Fibroblast of lung (primary cell): ENCODE data around the gene R3HDM4. TPM values are rescaled to one million over a fixed set of nuclear protein-coding genes. Genes with fewer than 3 reads are reported as not detected.

Experiments used
- DNase-seq, 2 donors: peaks; one replicate each; pipeline versions ENCODE4 v3.0.0 to v3.0.0-alpha.2; 2010; ENCODE audit warnings: low read depth in 2 of 2
- H2AFZ ChIP-seq: 2 replicates; pipeline ENCODE4 v1.5.1; 2012; ENCODE audit warnings: low read length, control low read depth, inconsistent platforms
- H3K27ac ChIP-seq: 2 replicates; pipeline ENCODE4 v1.5.1; 2011; ENCODE audit warnings: low read length, control low read depth; ENCODE audit not compliant: insufficient read depth
- H3K27me3 ChIP-seq: 2 replicates; pipeline ENCODE4 v1.5.1; 2011; ENCODE audit warnings: mild to moderate bottlenecking, low read length; ENCODE audit not compliant: control insufficient read depth, insufficient read depth
- H3K36me3 ChIP-seq: 2 replicates; pipeline ENCODE4 v1.5.1; 2011; ENCODE audit warnings: low read length; ENCODE audit not compliant: control insufficient read depth, insufficient read depth
- H3K4me1 ChIP-seq: 2 replicates; pipeline ENCODE4 v1.5.1; 2011; ENCODE audit warnings: low read length; ENCODE audit not compliant: control insufficient read depth, insufficient read depth; ENCODE audit errors: extremely low read depth
- H3K4me2 ChIP-seq: 2 replicates; pipeline ENCODE4 v1.5.1; 2011; ENCODE audit warnings: low read length, control low read depth; ENCODE audit not compliant: insufficient read depth; ENCODE audit errors: extremely low read depth
- H3K4me3 ChIP-seq, 4 experiments: fragments of 200-600 bp in 1 of 4; sonication (generic) in 1 of 4; replicated peaks in 1 of 4; 2 replicates each; pipeline ENCODE4 v1.5.1; 2011 to 2016; ENCODE audit warnings: low read length in 4 of 4, low read depth in 3 of 4, mild to moderate bottlenecking in 3 of 4, control low read depth in 2 of 4, inconsistent platforms in 1 of 4, mixed read lengths in 1 of 4; ENCODE audit not compliant: insufficient read depth in 1 of 4; ENCODE audit errors: control extremely low read depth in 1 of 4
- H3K79me2 ChIP-seq: 2 replicates; pipeline ENCODE4 v1.5.1; 2012; ENCODE audit warnings: mild to moderate bottlenecking, low read length, inconsistent platforms; ENCODE audit not compliant: control insufficient read depth, insufficient read depth
- H3K9ac ChIP-seq: 2 replicates; pipeline ENCODE4 v1.5.1; 2011; ENCODE audit warnings: mild to moderate bottlenecking, low read length, control low read depth; ENCODE audit not compliant: insufficient read depth
- H3K9me3 ChIP-seq: 2 replicates; pipeline ENCODE4 v1.5.1; 2012; ENCODE audit warnings: low read depth, low read length; ENCODE audit not compliant: control insufficient read depth, insufficient read depth
- H4K20me1 ChIP-seq: 2 replicates; pipeline ENCODE4 v1.5.1; 2011; ENCODE audit warnings: low read length; ENCODE audit not compliant: control insufficient read depth, insufficient read depth; ENCODE audit errors: extremely low read depth
- EZH2 ChIP-seq: IDR thresholded peaks from 2 replicates; pipeline ENCODE4 v1.5.1; 2012; ENCODE audit warnings: low read length, control low read depth, mild to moderate bottlenecking; ENCODE audit errors: missing control alignments
- polyA plus RNA-seq, 2 donors: library from polyadenylated mRNA; depleted of rRNA in 1 of 2; stranded (reverse) in 1 of 2; unstranded in 1 of 2; fragments of >200 nt; gene quantifications; 2 replicates each; pipeline ENCODE4 v1.2.1, GENCODE V29; 2011 to 2012; ENCODE audit warnings: missing spikeins in 1 of 2
- total RNA-seq: library from RNA; depleted of rRNA; stranded (reverse); fragments of >200 nt; gene quantifications from 2 replicates; pipeline ENCODE4 v1.2.1, GENCODE V29; 2014
- TF ChIP-seq, protein P1 (sequence below), 2 donors: IDR thresholded peaks in 1 of 2; conservative IDR thresholded peaks in 1 of 2; 1 replicate in 1 of 2; 2 replicates in 1 of 2; pipeline ENCODE4 v1.5.1; 2011 to 2012; ENCODE audit warnings: low read length in 2 of 2, control low read depth in 1 of 2, inconsistent platforms in 1 of 2, low read depth in 1 of 2, mild to moderate bottlenecking in 1 of 2

Gene R3HDM4
- total and polyA plus RNA-seq, 2 donors (not counting 1 experiment from before 2014, with no cell fraction given) = 13.2 to 25.5 TPM

DNA sequence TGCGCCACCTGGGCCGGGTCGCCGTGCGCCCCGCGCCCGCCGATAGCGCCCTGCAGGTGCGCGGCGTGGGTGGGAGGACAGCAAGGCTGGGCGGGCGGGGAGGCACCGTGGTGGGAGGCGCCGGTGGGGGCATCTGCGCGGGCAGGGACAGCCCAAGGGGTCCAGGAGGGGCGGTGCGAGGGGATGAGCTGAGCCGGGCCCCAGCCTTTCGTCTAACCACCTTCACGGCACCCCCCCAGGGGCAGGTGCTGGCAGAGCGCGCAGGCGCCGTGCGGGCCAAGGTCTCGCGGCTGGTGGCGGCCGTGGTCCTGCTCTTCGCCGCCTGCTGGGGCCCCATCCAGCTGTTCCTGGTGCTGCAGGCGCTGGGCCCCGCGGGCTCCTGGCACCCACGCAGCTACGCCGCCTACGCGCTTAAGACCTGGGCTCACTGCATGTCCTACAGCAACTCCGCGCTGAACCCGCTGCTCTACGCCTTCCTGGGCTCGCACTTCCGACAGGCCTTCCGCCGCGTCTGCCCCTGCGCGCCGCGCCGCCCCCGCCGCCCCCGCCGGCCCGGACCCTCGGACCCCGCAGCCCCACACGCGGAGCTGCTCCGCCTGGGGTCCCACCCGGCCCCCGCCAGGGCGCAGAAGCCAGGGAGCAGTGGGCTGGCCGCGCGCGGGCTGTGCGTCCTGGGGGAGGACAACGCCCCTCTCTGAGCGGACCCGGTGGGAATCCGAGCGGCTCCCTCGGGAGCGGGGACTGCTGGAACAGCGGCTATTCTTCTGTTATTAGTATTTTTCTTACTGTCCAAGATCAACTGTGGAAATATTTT, 7.2 kb upstream of the R3HDM4 start:
- peak in 1 of 2 donors; percentile 11 for DNase-seq
- Histone ChIP-seq H3K4me2 (peak overlapping the region; percentile 13), H4K20me1 (no peaks in the 10 kb centered on the region), H3K9ac (no peak overlapping the region), H3K36me3 (no peaks in the 10 kb centered on the region), H3K4me3 (no peak overlapping the region), H3K4me1 (peaks cover 3% of the 10 kb centered on the region), H3K27ac (no peak overlapping the region), H2AFZ (no peak overlapping the region), H3K27me3 (peaks cover 29% of the 10 kb centered on the region), H3K79me2 (no peaks in the 10 kb centered on the region), H3K9me3 (no peaks in the 10 kb centered on the region)
- TF ChIP-seq, protein P1, sequence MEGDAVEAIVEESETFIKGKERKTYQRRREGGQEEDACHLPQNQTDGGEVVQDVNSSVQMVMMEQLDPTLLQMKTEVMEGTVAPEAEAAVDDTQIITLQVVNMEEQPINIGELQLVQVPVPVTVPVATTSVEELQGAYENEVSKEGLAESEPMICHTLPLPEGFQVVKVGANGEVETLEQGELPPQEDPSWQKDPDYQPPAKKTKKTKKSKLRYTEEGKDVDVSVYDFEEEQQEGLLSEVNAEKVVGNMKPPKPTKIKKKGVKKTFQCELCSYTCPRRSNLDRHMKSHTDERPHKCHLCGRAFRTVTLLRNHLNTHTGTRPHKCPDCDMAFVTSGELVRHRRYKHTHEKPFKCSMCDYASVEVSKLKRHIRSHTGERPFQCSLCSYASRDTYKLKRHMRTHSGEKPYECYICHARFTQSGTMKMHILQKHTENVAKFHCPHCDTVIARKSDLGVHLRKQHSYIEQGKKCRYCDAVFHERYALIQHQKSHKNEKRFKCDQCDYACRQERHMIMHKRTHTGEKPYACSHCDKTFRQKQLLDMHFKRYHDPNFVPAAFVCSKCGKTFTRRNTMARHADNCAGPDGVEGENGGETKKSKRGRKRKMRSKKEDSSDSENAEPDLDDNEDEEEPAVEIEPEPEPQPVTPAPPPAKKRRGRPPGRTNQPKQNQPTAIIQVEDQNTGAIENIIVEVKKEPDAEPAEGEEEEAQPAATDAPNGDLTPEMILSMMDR (conservative IDR thresholded peaks at IDR 0.05 in 1 of 2, IDR thresholded peaks at IDR 0.05 in 1 of 2; ENCODE audit: low read depth in 1 of 2, low read length in 2 of 2) = no peak
- TF ChIP-seq EZH2 = peak; percentile 11

DNA sequence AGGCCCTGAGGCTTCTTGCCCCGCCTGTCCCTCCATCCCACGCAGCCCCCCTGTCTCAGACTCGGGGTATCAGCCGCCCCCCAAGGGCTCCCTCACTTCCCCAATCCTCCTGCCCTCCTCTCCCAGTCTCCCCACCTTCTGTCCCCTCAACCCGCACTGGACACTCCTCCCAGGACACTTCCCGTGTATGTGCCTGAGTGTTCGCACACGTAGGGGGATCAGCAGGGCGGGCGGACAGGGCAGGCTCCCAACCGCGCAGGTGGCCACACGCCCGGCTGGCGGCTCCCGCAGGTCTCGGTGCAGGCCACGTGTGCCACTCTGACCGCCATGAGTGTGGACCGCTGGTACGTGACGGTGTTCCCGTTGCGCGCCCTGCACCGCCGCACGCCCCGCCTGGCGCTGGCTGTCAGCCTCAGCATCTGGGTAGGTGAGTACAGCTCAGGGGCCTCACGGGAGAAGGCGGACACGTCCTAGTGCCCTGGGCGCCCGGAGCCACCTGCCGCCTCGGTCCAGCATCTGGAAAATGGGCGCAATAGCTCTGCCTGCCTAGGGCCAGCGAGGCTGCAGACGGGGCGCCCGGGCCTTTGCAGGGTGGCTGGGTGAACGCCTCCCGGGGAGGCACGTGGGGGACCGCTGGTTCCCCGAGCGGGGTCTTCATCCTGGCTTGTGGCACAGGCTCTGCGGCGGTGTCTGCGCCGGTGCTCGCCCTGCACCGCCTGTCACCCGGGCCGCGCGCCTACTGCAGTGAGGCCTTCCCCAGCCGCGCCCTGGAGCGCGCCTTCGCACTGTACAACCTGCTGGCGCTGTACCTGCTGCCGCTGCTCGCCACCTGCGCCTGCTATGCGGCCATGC, 6.4 kb upstream of the R3HDM4 start:
- Histone ChIP-seq H3K4me1 (no peaks in the 10 kb centered on the region), H3K4me2 (no peak overlapping the region), H3K9ac (no peak overlapping the region), H3K27me3 (peaks cover 29% of the 10 kb centered on the region), H3K79me2 (no peaks in the 10 kb centered on the region), H3K9me3 (no peaks in the 10 kb centered on the region), H3K4me3 (no peak overlapping the region), H3K27ac (no peak overlapping the region), H2AFZ (no peak overlapping the region), H3K36me3 (no peaks in the 10 kb centered on the region), H4K20me1 (no peaks in the 10 kb centered on the region)
- peak; percentile 98 for TF ChIP-seq EZH2
- TF ChIP-seq, protein P1 (conservative IDR thresholded peaks at IDR 0.05 in 1 of 2, IDR thresholded peaks at IDR 0.05 in 1 of 2; ENCODE audit: low read depth in 1 of 2, low read length in 2 of 2) = no peak
- DNase-seq = no peak

DNA sequence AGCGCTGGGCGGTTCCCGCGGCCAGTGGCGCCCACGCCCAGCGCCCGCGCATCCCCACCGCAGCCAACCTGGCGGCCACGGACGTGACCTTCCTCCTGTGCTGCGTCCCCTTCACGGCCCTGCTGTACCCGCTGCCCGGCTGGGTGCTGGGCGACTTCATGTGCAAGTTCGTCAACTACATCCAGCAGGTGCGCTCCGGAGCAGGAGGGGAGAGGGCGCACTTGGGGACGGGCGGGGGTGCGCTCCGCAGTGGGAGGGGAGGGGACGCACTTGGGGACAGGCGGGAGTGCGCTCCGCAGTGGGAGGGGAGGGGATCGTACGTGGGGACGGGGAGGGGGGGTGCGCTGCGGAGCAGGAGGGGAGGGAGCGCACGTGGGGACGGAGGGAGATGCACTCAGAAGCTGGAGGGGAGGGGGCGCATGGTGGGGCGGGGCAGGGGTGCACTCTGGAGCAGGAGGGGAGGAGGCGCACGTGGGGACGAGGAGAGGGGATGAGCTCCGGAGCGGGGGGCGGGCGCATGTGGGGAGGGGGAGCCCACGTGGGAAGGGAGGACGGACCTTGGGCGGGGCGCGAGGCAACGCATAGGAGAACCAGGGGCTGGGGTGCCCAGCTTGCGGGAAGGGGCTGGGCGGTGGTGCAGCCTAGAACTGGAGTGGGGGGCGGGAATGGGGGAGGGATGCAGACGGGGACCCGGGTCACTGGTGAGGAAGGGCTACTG, 5.6 kb upstream of the R3HDM4 start:
- DNase-seq = no peak
- no peaks in the 10 kb centered on the region for H3K4me1 ChIP-seq
- no peak overlapping the region for H2AFZ ChIP-seq
- no peaks in the 10 kb centered on the region for H3K36me3 ChIP-seq
- H3K4me2 ChIP-seq = no peak overlapping the region
- TF ChIP-seq EZH2 = no peak
- TF ChIP-seq, protein P1 (conservative IDR thresholded peaks at IDR 0.05 in 1 of 2, IDR thresholded peaks at IDR 0.05 in 1 of 2; ENCODE audit: low read depth in 1 of 2, low read length in 2 of 2) = no peak
- peaks cover 29% of the 10 kb centered on the region for H3K27me3 ChIP-seq
- H3K4me3 ChIP-seq = no peak overlapping the region
- no peaks in the 10 kb centered on the region for H3K79me2 ChIP-seq
- H4K20me1 ChIP-seq = no peaks in the 10 kb centered on the region
- no peaks in the 10 kb centered on the region for H3K9me3 ChIP-seq
- H3K27ac ChIP-seq = no peak overlapping the region
- no peak overlapping the region for H3K9ac ChIP-seq
